ENCODE data around the gene PRAC2. TPM values are rescaled to one million over a fixed set of nuclear protein-coding genes. Genes with fewer than 3 reads are reported as not detected.
"Not testable (repeated sequence)": the region's sequence is repeated elsewhere in the genome, so short reads cannot be mapped to it uniquely, and the experiment has no call there.

Gene PRAC2
- total RNA-seq, 1 donor = not detected

- DNase-seq (ENCODE audit: low read depth) = no peak
- TF ChIP-seq CTCF (IDR thresholded peaks at IDR 0.05; ENCODE audit: insufficient read depth, low read depth, low read length) = no peak
These were observed 30.9 kb upstream of the PRAC2 start for GRCh38 chr17:48692049-48692448.

GRCh38 chr17:48693178-48693577, 29.8 kb upstream of the PRAC2 start:
- no peak for DNase-seq (ENCODE audit: low read depth)
- H3K4me3 ChIP-seq (ENCODE audit: low read depth, low read length) = no peak overlapping the region
- TF ChIP-seq CTCF (IDR thresholded peaks at IDR 0.05; ENCODE audit: insufficient read depth, low read depth, low read length) = no peak

More at GRCh38 chr17:48692049-48692448, 30.9 kb upstream of the PRAC2 start:
- H3K4me3 ChIP-seq (ENCODE audit: low read depth, low read length) = no peak overlapping the region

GRCh38 chr17:48701864-48702532, 21.0 kb upstream of the PRAC2 start:
- TF ChIP-seq CTCF (IDR thresholded peaks at IDR 0.05; ENCODE audit: insufficient read depth, low read depth, low read length) = no peak
- no peak overlapping the region for H3K4me3 ChIP-seq (ENCODE audit: low read depth, low read length)
- no peak for DNase-seq (ENCODE audit: low read depth)

- TF ChIP-seq CTCF (IDR thresholded peaks at IDR 0.05; ENCODE audit: insufficient read depth, low read depth, low read length) = no peak
- no peak for DNase-seq (ENCODE audit: low read depth)
- H3K4me3 ChIP-seq (ENCODE audit: low read depth, low read length) = no peak overlapping the region
These were observed 18.4 kb upstream of the PRAC2 start for GRCh38 chr17:48704361-48705248.

- DNase-seq (ENCODE audit: low read depth) = no peak
- TF ChIP-seq CTCF (IDR thresholded peaks at IDR 0.05; ENCODE audit: insufficient read depth, low read depth, low read length) = no peak
- H3K4me3 ChIP-seq (ENCODE audit: low read depth, low read length) = no peak overlapping the region
These were observed 11.9 kb upstream of the PRAC2 start for GRCh38 chr17:48711128-48711527.

GRCh38 chr17:48715496-48716399, 7.2 kb upstream of the PRAC2 start:
- H3K4me3 ChIP-seq (ENCODE audit: low read depth, low read length) = no peak overlapping the region
- no peak for DNase-seq (ENCODE audit: low read depth)
- no peak for TF ChIP-seq CTCF (IDR thresholded peaks at IDR 0.05; ENCODE audit: insufficient read depth, low read depth, low read length)

GRCh38 chr17:48716549-48716948, 6.4 kb upstream of the PRAC2 start:
- H3K4me3 ChIP-seq (ENCODE audit: low read depth, low read length); DNase-seq (ENCODE audit: low read depth): not testable (repeated sequence)
